Stimulated activated CD8-positive, alpha-beta memory T cell treated with anti-CD3 and anti-CD28 coated beads, Interleukin-15, amount 100 ng/mL, for 4 hours (primary cell): ENCODE data around the gene JARID2.
"Not testable (repeated sequence)": the region's sequence is repeated elsewhere in the genome, so short reads cannot be mapped to it uniquely, and the experiment has no call there.

Source experiments
- DNase-seq, 2 donors: peaks; one replicate each; pipeline ENCODE4 v3.0.0-alpha.2; 2020; ENCODE audit warnings: low read depth in 2 of 2

JARID2 gene

DNA sequence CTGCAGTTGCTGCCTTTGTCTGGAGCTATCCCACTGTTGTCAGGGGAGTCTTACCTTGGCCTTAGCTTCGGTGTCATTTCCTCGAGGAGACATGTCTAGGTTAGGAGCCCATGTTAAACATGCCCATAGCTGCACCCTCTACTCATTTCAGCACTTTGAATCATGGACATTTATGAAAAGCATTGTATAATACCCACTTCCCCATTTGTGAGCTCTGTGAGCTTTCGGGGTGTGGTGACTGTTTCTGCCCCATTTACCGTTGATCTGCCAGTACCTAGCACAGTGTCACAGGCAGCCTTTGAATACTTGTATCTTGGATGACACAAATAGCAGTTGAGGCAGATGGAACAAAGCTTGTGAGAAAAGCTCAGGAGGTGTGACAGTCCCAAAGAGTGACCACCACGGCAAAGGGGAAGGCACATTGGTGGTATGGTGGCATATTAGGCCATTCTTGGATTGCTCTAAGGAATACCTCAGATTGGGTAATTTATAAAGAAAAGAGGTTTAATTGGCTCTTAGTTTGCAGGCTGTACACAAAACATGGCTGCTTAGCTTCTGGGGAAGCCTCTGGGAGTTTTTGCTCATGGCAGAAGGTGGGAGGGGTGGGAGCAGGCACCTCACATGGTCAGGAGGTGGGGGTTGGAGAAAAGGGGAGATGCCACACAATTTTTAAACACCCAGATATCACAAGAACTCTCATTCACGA lies 42.0 kb downstream of the JARID2 start:
- no peak for DNase-seq

DNA sequence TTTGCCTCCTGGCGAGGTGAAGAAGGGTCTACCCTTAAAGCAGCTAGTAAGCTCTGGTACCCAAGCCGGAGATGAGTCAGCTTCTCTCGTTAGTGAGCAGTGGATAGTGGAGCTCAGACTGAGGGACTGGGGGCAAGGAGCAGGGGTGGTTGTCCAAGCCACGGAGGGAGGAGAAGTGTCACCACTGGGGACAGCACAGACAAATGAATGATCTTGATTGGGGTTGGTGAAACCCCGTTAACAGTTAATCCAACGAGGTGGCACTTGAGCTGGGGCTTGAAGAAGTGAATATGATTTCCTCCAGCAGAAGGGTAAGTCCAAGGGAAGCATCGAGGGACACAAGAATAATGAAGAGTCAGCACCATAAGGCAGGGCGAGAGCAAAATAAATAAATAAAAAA lies 43.0 kb downstream of the JARID2 start:
- no peak for DNase-seq

GRCh38 chr6:15289456-15289855 lies 43.6 kb downstream of the JARID2 start:
- not testable (repeated sequence) for DNase-seq

DNA sequence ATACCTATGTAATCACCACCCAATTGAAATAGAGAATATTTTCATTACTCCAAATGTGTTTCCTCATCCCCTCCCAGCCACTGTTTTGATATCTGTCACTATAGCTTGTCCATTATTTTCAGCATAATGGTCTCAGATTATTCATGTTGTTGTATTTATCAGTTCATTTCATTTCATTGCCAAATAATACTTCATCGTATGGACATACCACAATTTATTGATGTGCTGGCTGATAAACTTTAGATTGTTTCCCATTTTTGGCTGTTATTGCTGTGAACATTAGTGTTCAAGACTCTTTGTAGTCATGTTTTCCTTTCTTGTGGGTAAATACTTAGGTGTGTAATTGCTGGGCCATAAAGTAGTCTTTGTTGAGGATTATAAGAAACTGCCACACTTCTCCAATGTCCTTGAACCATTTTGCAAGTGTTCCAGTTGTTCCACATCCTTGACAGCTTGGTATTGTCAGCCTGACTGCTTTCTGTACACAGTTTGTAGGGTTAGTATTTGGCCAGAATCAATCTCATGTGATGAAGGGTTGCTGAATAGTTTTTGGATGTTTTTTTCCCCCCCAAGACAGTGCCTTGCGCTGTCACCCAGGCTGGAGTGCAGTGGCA lies 44.3 kb downstream of the JARID2 start:
- DNase-seq, result no peak

DNA sequence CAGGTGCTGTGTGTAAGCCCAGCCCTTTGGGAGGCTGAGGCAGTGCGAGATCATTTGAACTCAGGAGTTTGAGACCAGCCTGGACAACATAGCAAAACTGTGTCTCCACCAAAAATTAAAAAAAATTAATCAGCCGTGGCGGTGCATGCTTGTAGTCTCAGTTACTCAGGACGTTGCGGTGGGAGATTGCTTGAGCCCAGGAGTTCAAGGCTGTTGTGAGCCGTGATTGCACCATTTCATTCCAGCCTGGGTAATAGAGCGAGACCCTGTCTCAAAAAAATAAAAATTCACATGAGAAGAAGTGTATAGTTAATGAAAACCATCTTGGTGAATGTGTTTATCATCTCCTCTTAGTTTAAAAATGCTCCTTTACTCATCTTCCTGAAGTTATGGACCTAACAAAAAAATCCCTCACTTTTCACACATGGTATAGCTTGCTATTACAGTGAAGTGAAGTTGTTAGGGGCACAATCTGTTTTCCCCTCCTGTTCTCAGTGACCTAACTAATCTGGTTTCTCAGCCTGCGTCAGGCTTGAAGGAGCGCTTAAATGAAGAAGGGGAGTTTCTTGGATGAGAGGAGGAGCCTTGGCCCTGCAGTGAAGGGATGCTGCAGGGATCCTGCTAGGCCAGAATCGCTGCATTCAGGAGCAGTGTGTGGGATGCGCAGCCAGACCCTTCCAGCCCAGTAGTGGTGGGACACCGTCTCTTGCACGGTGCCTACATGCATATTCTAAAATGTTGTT lies 45.3 kb downstream of the JARID2 start:
- no peak for DNase-seq

DNA sequence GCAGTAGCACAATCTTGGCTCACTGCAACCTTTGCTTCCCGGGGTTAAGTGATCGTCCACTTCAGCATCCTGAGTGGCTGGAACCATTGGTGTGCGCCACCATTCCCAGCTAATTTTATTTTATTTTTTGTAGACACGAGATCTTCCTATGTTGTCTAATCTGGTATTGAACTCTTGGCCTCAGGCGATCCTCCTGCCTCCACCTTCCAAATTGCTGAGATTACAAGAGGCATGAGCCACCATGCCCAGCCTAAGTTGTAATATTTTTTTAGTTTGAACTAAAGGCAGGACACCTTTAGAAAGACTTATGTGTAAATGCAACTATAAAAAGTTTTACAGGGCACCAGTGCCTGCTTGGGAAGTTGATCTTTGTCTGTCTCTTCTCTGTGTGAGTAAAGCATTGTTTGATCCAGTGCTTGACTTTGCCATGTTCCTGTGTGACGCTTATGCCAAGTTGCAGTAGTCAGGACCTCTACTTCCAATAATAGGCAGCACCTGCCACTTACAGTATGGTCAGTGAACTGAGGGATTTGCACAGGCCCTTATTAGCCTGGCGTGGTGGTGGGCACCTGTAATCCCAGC lies 46.9 kb downstream of the JARID2 start:
- DNase-seq, result no peak

DNA sequence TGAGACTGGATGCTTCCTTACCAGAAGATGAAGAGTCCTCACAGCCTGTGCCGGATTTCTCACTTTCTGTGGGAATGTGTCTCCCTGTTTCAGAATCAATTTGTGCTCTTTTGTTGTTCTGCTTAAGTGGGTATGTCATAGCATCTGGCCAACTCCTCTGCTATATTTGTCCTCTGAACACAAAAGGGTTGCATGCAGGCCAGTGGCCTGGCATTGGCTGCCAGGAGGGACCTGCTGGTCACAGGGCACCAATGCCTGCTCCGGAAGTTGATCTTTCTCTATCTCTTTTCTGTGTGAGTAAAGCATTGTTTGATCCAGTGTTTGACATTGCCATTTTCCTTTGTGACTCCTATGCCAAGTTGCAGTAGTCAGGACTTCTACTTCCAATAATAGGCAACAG lies 47.8 kb downstream of the JARID2 start:
- DNase-seq, result no peak

- DNase-seq, result no peak
Observed at GRCh38 chr6:15294504-15294903, 48.6 kb downstream of the JARID2 start.

GRCh38 chr6:15296249-15296648 lies 50.4 kb downstream of the JARID2 start:
- DNase-seq, result no peak

DNA sequence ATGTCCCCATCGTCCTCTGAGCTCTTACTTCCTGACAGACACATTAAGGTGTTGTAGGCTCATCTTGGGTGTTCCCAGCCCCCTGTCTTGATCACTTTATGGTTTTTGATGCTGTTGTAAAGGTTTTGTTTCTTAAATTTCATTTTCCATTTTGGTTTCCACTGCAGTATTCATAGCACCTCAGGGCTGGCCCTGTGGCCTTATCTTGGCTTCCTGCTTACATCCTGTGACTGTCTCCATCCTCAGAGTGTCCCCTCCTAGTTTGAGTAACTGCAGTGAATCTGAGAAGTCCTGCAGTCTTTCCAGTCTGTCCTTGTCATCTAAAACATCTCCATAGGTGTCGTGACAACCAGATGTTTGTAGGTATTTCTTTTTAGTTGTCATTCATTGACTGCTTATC lies 50.9 kb downstream of the JARID2 start:
- DNase-seq, result no peak

DNA sequence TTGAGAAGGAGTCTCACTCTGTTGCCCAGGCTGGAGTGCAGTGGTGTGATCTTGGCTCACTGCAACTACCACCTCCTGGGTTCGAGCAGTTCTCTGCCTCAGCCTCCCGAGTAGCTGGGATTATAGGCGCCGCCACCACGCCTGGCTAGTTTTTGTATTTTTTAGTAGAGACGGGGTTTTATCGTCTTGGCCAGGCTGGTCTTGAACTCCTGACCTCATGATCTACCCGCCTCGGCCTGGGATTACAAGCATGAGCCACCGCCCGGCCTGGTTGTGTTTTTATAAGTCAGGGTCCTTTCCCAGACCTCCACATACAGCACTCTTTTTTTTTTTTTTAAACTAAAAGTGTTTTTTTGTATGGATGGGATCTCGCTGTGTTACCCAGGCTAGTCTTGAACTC lies 51.3 kb downstream of the JARID2 start:
- not testable (repeated sequence) for DNase-seq

- DNase-seq, result no peak
Observed at GRCh38 chr6:15297895-15298590, 52.2 kb downstream of the JARID2 start.

DNA sequence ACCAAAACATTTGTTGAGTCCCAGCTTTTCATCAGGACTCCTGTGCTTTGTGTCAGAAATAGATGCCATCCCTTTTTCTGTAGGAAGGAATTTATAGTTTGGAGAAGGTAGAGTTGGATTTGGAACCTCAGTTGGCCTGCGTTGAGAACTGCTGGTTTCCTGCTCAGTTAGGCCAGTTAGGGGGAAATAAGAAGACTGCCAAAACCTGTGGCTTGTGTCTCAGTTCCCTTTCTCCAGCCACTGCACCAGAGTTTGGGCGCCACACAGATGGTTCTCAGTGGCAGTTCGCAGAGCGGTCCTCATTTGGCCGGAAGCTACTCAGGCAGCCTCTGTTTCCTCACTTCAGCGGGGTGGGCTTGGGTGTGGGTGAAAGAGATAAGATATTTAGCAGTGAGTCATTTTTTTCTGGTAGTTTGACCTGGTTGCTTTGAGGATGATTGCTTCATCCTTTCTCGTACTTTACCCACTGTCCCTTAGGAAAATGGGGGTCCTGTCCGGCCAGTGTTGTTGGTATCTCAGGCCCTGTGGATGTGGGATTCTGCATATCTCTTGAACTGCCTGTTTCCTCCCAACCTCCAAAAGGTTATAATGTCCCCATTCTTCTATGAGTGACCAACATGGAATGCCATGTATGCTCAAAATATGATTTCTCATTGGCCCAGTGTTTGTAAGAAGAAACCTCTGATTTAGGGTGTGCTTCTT lies 53.7 kb downstream of the JARID2 start:
- peak; percentile 38 to 48 for DNase-seq

- no peak for DNase-seq
Observed at GRCh38 chr6:15301179-15302006, 55.5 kb downstream of the JARID2 start.

GRCh38 chr6:15303162-15303919 lies 57.5 kb downstream of the JARID2 start:
- DNase-seq, result no peak

GRCh38 chr6:15303920-15304291 lies 58.0 kb downstream of the JARID2 start:
- no peak for DNase-seq

GRCh38 chr6:15304337-15305042 lies 58.6 kb downstream of the JARID2 start:
- DNase-seq, result no peak

DNA sequence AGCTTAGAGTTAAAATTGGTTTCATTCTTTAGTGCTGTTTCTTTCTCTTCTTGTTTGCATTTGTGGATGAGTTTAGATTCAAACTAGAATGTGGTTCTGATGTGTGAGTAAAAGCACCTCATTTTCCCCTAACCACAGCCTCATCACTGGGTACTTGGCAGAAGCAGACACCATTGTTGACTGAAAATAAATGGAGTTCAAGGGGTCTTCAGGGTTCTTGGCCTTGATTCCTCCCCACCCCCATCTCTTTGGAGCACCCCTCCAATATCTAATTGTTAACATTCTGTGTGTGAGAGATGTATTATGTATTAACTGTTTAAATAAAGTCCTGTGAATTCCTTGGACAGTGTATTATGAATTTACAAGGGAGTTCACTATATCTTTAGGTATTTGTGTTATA lies 59.6 kb downstream of the JARID2 start:
- DNase-seq, result no peak

DNA sequence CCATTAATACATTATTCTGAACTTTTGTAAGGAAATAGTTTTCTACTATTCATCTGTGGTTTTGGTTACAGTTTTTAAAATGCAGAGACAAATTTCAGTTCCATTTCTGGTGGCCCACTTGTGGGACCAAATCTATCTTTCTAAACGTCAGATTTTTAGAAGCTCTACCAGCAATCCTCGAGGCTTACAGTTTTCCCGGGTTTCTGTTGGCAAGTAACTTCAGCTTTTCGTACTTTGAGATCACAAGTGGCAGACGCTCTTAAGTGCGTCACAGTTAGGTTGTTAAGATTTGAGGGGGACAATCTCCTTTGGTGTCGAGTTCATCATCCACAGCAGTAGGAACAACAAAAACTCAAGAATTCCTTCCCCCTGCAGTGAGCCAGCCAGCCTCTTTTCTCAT lies 60.0 kb downstream of the JARID2 start:
- no peak for DNase-seq
